HepG2 (cell line): ENCODE data around the gene RAD23A. TPM values are rescaled to one million over a fixed set of nuclear protein-coding genes. Genes with fewer than 3 reads are reported as not detected.

Experiments
- ARID2 ChIP-seq: sonication (generic); formaldehyde crosslinking; IDR thresholded peaks from 2 replicates; pipeline ENCODE4 v1.8.1; 2022; ENCODE audit warnings: mild to moderate bottlenecking, missing genetic modification reagents, borderline replicate concordance
- BHLHE40 ChIP-seq: IDR thresholded peaks from 2 replicates; pipeline ENCODE4 v1.6.1; 2011; ENCODE audit warnings: low read length, improper control_type of control experiment
- HNF4A ChIP-seq: sonication (generic); formaldehyde crosslinking; IDR thresholded peaks from 2 replicates; pipeline ENCODE4 v1.4.0; 2020; ENCODE audit warnings: missing genetic modification reagents
- JDP2 ChIP-seq: sonication (generic); formaldehyde crosslinking; IDR thresholded peaks from 2 replicates; pipeline ENCODE4 v1.8.1; 2022; ENCODE audit warnings: missing genetic modification reagents, borderline replicate concordance
- NCOA5 ChIP-seq: sonication (generic); formaldehyde crosslinking; IDR thresholded peaks from 2 replicates; pipeline ENCODE4 v1.4.0; 2020; ENCODE audit warnings: missing genetic modification reagents
- POGK ChIP-seq: sonication (generic); formaldehyde crosslinking; conservative IDR thresholded peaks from 2 replicates; pipeline ENCODE4 v1.8.0; 2022; ENCODE audit warnings: mild to moderate bottlenecking, moderate library complexity, missing genetic modification reagents
- POLR2A ChIP-seq, 2 experiments: IDR thresholded peaks; 2 replicates each; pipeline ENCODE4 v1.6.1; 2011; ENCODE audit warnings: low read depth in 2 of 2, low read length in 2 of 2, mild to moderate bottlenecking in 1 of 2, moderate library complexity in 1 of 2; ENCODE audit not compliant: insufficient read depth in 1 of 2
- POLR2G ChIP-seq: fragments of 200-400 bp; formaldehyde crosslinking; IDR thresholded peaks from 2 replicates; pipeline ENCODE4 v1.6.1; 2018; ENCODE audit warnings: mild to moderate bottlenecking, low read depth, low read length, moderate library complexity
- RFX1 ChIP-seq: fragments of 450-650 bp; IDR thresholded peaks from 2 replicates; pipeline ENCODE4 v1.6.1; 2017
- SKI ChIP-seq: fragments of 450-650 bp; IDR thresholded peaks from one replicate; pipeline ENCODE4 v1.6.1; 2018; ENCODE audit warnings: mild to moderate bottlenecking; ENCODE audit not compliant: partially characterized antibody
- SRF ChIP-seq: IDR thresholded peaks from 2 replicates; pipeline ENCODE4 v1.6.1; 2011; ENCODE audit warnings: mild to moderate bottlenecking, low read depth, low read length, moderate library complexity
- XRCC5 ChIP-seq: fragments of 200-400 bp; formaldehyde crosslinking; optimal IDR thresholded peaks from 2 replicates; pipeline ENCODE3; 2017; ENCODE audit warnings: mild to moderate bottlenecking, low read length
- ZFP37 ChIP-seq: sonication (generic); formaldehyde crosslinking; IDR thresholded peaks from 2 replicates; pipeline ENCODE4 v1.4.0; 2020; ENCODE audit warnings: missing genetic modification reagents, borderline replicate concordance
- ZFP82 ChIP-seq: sonication (generic); formaldehyde crosslinking; IDR thresholded peaks from 2 replicates; pipeline ENCODE4 v1.5.1; 2020; ENCODE audit warnings: mild to moderate bottlenecking, missing genetic modification reagents, borderline replicate concordance
- ZKSCAN8 ChIP-seq: IDR thresholded peaks from 2 replicates; pipeline ENCODE4 v1.6.1; 2016; ENCODE audit warnings: borderline replicate concordance, missing genetic modification reagents, missing compliant biosample characterization
- ZNF124 ChIP-seq: sonication (generic); formaldehyde crosslinking; IDR thresholded peaks from 2 replicates; pipeline ENCODE4 v1.4.0; 2020; ENCODE audit warnings: missing genetic modification reagents
- ZNF142 ChIP-seq: sonication (generic); formaldehyde crosslinking; IDR thresholded peaks from 2 replicates; pipeline ENCODE4 v1.4.0; 2020; ENCODE audit warnings: missing genetic modification reagents
- ZNF260 ChIP-seq: sonication (generic); formaldehyde crosslinking; IDR thresholded peaks from 2 replicates; pipeline ENCODE4 v1.4.0; 2020; ENCODE audit warnings: missing genetic modification reagents, low read depth, mild to moderate bottlenecking, borderline replicate concordance
- ZNF33A ChIP-seq: sonication (generic); formaldehyde crosslinking; IDR thresholded peaks from 2 replicates; pipeline ENCODE4 v1.5.1; 2020; ENCODE audit warnings: missing genetic modification reagents, mild to moderate bottlenecking, moderate library complexity, borderline replicate concordance
- ZNF431 ChIP-seq: sonication (generic); formaldehyde crosslinking; IDR thresholded peaks from 2 replicates; pipeline ENCODE4 v1.9.0; 2022; ENCODE audit warnings: missing genetic modification reagents, low read depth, mild to moderate bottlenecking, borderline replicate concordance
- ZNF530 ChIP-seq: sonication (generic); formaldehyde crosslinking; IDR thresholded peaks from 2 replicates; pipeline ENCODE4 v1.5.0; 2020; ENCODE audit warnings: low read depth, mild to moderate bottlenecking, missing genetic modification reagents
- ZNF543 ChIP-seq: sonication (generic); formaldehyde crosslinking; IDR thresholded peaks from 2 replicates; pipeline ENCODE4 v1.4.0; 2020; ENCODE audit warnings: mild to moderate bottlenecking, missing genetic modification reagents
- polyA plus RNA-seq, 8 experiments: library from polyadenylated mRNA; depleted of rRNA in 3 of 8; stranded (reverse) in 7 of 8; unstranded in 1 of 8; fragments of >200 nt; fragmentation: Illumina TruSeq in 4 of 8; extraction: Trizol in 4 of 8; gene quantifications; 2 replicates each; pipeline versions ENCODE4 v1.2.1 to v1.2.3, GENCODE V29; 2011 to 2016; ENCODE audit warnings: low read depth in 4 of 8, missing spikeins in 1 of 8, mixed read lengths in 1 of 8; ENCODE audit not compliant: insufficient read depth in 1 of 8
- total RNA-seq, 5 experiments: library from RNA; depleted of rRNA; stranded (reverse); fragments of >200 nt; fragmentation: Illumina TruSeq; extraction: Trizol; gene quantifications; 2 replicates each; pipeline ENCODE4 v1.2.3, GENCODE V29; 2016; ENCODE audit warnings: low read depth in 1 of 5
- TF ChIP-seq, protein P1 (sequence below): sonication (generic); formaldehyde crosslinking; IDR thresholded peaks from 2 replicates; pipeline ENCODE4 v1.8.1; 2023; ENCODE audit warnings: mild to moderate bottlenecking, missing genetic modification reagents, borderline replicate concordance

The RAD23A gene
- total and polyA plus RNA-seq, 2 of the 13 experiments (the other 11 are each of a cell fraction or from before 2014, with no cell fraction given), result 42.5 to 54.2 TPM

DNA sequence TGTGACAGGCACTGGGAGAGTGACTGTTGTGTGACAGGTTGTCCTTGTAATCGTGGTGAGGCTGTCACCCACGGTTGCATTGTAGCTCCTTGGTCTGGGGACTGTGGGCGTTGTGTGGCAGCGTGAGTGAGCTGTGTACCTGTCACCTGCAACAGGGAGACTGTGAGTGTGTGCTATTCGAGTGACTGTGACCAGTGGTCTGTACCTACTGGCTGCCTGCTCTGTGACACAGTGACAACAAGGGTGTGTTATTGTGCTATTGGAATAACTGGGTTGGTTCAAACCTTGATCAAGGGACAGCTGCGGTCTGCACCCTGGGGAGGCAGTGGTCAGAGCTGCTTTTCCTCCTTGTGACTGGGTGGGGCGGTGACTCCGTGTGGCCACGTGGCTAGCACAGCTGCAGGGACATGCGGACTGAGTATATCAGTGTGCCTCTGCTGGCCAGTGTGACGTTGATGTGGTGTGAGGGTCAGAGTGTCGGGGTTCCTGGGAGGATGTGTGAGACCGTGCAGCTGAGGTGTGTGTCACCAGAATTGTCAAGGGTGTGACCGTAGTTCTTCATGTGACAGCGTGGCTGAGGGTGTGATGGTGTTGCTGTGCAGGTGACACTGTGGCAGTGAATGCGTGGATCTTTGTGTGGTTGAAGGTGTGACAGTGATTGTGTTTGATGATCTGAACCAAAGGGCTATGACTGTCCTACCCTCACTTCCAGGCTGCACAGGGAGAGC lies 39.6 kb downstream of the RAD23A start (continued):
- TF ChIP-seq ZNF142 (CRISPR knock-in tag) (0 out of 2 replicates have a peak, but pooled peaks have one; percentile 5), ZFP82 (no peak; the same call in 1 of the 2 replicates), JDP2 (CRISPR knock-in tag) (no peak; the same call in 1 of the 2 replicates), POGK (CRISPR knock-in tag) (peak; percentile 46; the same call in 1 of the 2 replicates), ZNF260 (CRISPR knock-in tag) (no peak), ZKSCAN8 (CRISPR knock-in tag) (no peak), NCOA5 (no peak), BHLHE40 (peak; percentile 54; the same call in 1 of the 2 replicates), ZNF543 (CRISPR knock-in tag) (no peak; the same call in 1 of the 2 replicates), ZNF33A (CRISPR knock-in tag) (no peak), ARID2 (no peak), ZFP37 (no peak), HNF4A (CRISPR knock-in tag) (no peak), RFX1 (no peak), SKI (no peak), POLR2G (no peak), POLR2A (IDR thresholded peaks at IDR 0.05; ENCODE audit: insufficient read depth in 1 of 2, low read depth in 2 of 2, low read length in 2 of 2) (peak in 1 of 2 experiments; percentile 28; a peak in 1 of 4 replicates), SRF (no peak), ZNF431 (CRISPR knock-in tag) (no peak), XRCC5 (peak; percentile 3), ZNF124 (no peak), ZNF530 (CRISPR knock-in tag) (no peak)
- TF ChIP-seq, protein P1, sequence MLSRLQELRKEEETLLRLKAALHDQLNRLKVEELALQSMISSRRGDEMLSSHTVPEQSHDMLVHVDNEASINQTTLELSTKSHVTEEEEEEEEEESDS, result no peak
